ENCODE results near the gene UBTD1.

The UBTD1 gene

GRCh38 chr10:97593421-97593820, 94.7 kb downstream of the UBTD1 start:
- Histone ChIP-seq H3K4me3 (ENCODE audit: insufficient read depth, low read length, poor library complexity, severe bottlenecking) (no peak overlapping the region), H3K4me2 (ENCODE audit: low read depth, low read length, poor library complexity, severe bottlenecking) (no peak overlapping the region), H3K27me3 (ENCODE audit: low read length) (no peaks in the 10 kb centered on the region), H3K36me3 (ENCODE audit: low read length) (no peaks in the 10 kb centered on the region), H3F3A (ENCODE audit: insufficient read depth) (no peaks in the 10 kb centered on the region), H3K9me2 (replicated peaks; ENCODE audit: insufficient read depth, low read length) (no peaks in the 10 kb centered on the region), H4K20me1 (ENCODE audit: low read depth, low read length) (no peaks in the 10 kb centered on the region), H3K9ac (ENCODE audit: low read length) (no peak overlapping the region), H3K9me3 (ENCODE audit: insufficient read depth, low read length) (no peaks in the 10 kb centered on the region), H3K27ac (ENCODE audit: low read depth, low read length) (no peak overlapping the region), H3K79me2 (ENCODE audit: insufficient read depth, low read length) (no peaks in the 10 kb centered on the region), H2AFZ (ENCODE audit: low read depth, low read length, severe bottlenecking) (no peak overlapping the region)
- TF ChIP-seq EZH2phosphoT487 (conservative IDR thresholded peaks at IDR 0.05; ENCODE audit: low read length) (no peak), CTCF (IDR thresholded peaks at IDR 0.05; ENCODE audit: insufficient read depth, low read length, poor library complexity, severe bottlenecking) (no peak)

GRCh38 chr10:97596101-97597082, 97.7 kb downstream of the UBTD1 start:
- no peak overlapping the region for H2AFZ ChIP-seq (ENCODE audit: low read depth, low read length, severe bottlenecking)
- H3K4me3 ChIP-seq (ENCODE audit: insufficient read depth, low read length, poor library complexity, severe bottlenecking): no peak overlapping the region
- no peak for TF ChIP-seq EZH2phosphoT487 (conservative IDR thresholded peaks at IDR 0.05; ENCODE audit: low read length)
- no peak for TF ChIP-seq CTCF (IDR thresholded peaks at IDR 0.05; ENCODE audit: insufficient read depth, low read length, poor library complexity, severe bottlenecking)
- no peak overlapping the region for H3K27ac ChIP-seq (ENCODE audit: low read depth, low read length)
- H3K79me2 ChIP-seq (ENCODE audit: insufficient read depth, low read length): no peaks in the 10 kb centered on the region
- no peaks in the 10 kb centered on the region for H3K9me2 ChIP-seq (replicated peaks; ENCODE audit: insufficient read depth, low read length)
- no peaks in the 10 kb centered on the region for H3K36me3 ChIP-seq (ENCODE audit: low read length)
- H3K9me3 ChIP-seq (ENCODE audit: insufficient read depth, low read length): no peaks in the 10 kb centered on the region
- H3K27me3 ChIP-seq (ENCODE audit: low read length): no peaks in the 10 kb centered on the region
- H3F3A ChIP-seq (ENCODE audit: insufficient read depth): no peaks in the 10 kb centered on the region
- H3K4me2 ChIP-seq (ENCODE audit: low read depth, low read length, poor library complexity, severe bottlenecking): no peak overlapping the region
- H3K9ac ChIP-seq (ENCODE audit: low read length): no peak overlapping the region
- H4K20me1 ChIP-seq (ENCODE audit: low read depth, low read length): no peaks in the 10 kb centered on the region

- no peaks in the 10 kb centered on the region for H3K27me3 ChIP-seq (ENCODE audit: low read length)
- no peaks in the 10 kb centered on the region for H3K79me2 ChIP-seq (ENCODE audit: insufficient read depth, low read length)
- H3K36me3 ChIP-seq (ENCODE audit: low read length): no peaks in the 10 kb centered on the region
- no peak overlapping the region for H3K4me2 ChIP-seq (ENCODE audit: low read depth, low read length, poor library complexity, severe bottlenecking)
- H4K20me1 ChIP-seq (ENCODE audit: low read depth, low read length): no peaks in the 10 kb centered on the region
- TF ChIP-seq CTCF (IDR thresholded peaks at IDR 0.05; ENCODE audit: insufficient read depth, low read length, poor library complexity, severe bottlenecking): no peak
- no peak for TF ChIP-seq EZH2phosphoT487 (conservative IDR thresholded peaks at IDR 0.05; ENCODE audit: low read length)
- no peaks in the 10 kb centered on the region for H3F3A ChIP-seq (ENCODE audit: insufficient read depth)
- no peak overlapping the region for H3K27ac ChIP-seq (ENCODE audit: low read depth, low read length)
- no peaks in the 10 kb centered on the region for H3K9me2 ChIP-seq (replicated peaks; ENCODE audit: insufficient read depth, low read length)
- no peaks in the 10 kb centered on the region for H3K9me3 ChIP-seq (ENCODE audit: insufficient read depth, low read length)
- H2AFZ ChIP-seq (ENCODE audit: low read depth, low read length, severe bottlenecking): no peak overlapping the region
- H3K9ac ChIP-seq (ENCODE audit: low read length): no peak overlapping the region
- H3K4me3 ChIP-seq (ENCODE audit: insufficient read depth, low read length, poor library complexity, severe bottlenecking): no peak overlapping the region
Measured at GRCh38 chr10:97597778-97598177, 99.1 kb downstream of the UBTD1 start.

All from SU-DHL-6 (cell line).